ENCODE results near the gene ITGB4.

The ITGB4 gene

GRCh38 chr17:75697651-75698291 is 23.5 kb upstream of the ITGB4 start:
- DNase-seq (ENCODE audit: low read depth), result no peak

GRCh38 chr17:75698659-75699058 is 22.6 kb upstream of the ITGB4 start:
- no peak for DNase-seq (ENCODE audit: low read depth)

- no peak for DNase-seq (ENCODE audit: low read depth)
These were observed 20.0 kb upstream of the ITGB4 start for GRCh38 chr17:75701288-75701687.

- DNase-seq (ENCODE audit: low read depth), result no peak
These were observed 18.1 kb upstream of the ITGB4 start for GRCh38 chr17:75703191-75703590.

- no peak for DNase-seq (ENCODE audit: low read depth)
These were observed 17.7 kb upstream of the ITGB4 start for GRCh38 chr17:75703591-75703990.

- DNase-seq (ENCODE audit: low read depth), result no peak
These were observed 16.0 kb upstream of the ITGB4 start for GRCh38 chr17:75704963-75705875.

GRCh38 chr17:75706042-75706728 is 15.1 kb upstream of the ITGB4 start:
- DNase-seq (ENCODE audit: low read depth), result no peak

- DNase-seq (ENCODE audit: low read depth), result no peak
These were observed 14.1 kb upstream of the ITGB4 start for GRCh38 chr17:75707079-75707571.

GRCh38 chr17:75712446-75712845 is 8.8 kb upstream of the ITGB4 start:
- DNase-seq (ENCODE audit: low read depth), result no peak

GRCh38 chr17:75719732-75720131 is 1.5 kb upstream of the ITGB4 start:
- DNase-seq (ENCODE audit: low read depth), result no peak

GRCh38 chr17:75721463-75722011 is 278 bp downstream of the ITGB4 start:
- DNase-seq (ENCODE audit: low read depth), result no peak

GRCh38 chr17:75722076-75722475 is 817 bp downstream of the ITGB4 start:
- no peak for DNase-seq (ENCODE audit: low read depth)

GRCh38 chr17:75722542-75723095 is 1.4 kb downstream of the ITGB4 start:
- DNase-seq (ENCODE audit: low read depth), result no peak

- no peak for DNase-seq (ENCODE audit: low read depth)
These were observed 2.1 kb downstream of the ITGB4 start for GRCh38 chr17:75723171-75723930.

GRCh38 chr17:75724016-75725003 is 3.1 kb downstream of the ITGB4 start:
- no peak for DNase-seq (ENCODE audit: low read depth)

- DNase-seq (ENCODE audit: low read depth), result no peak
These were observed 4.2 kb downstream of the ITGB4 start for GRCh38 chr17:75725504-75725903.

GRCh38 chr17:75727391-75727790 is 6.1 kb downstream of the ITGB4 start:
- no peak for DNase-seq (ENCODE audit: low read depth)

GRCh38 chr17:75729351-75729750 is 8.1 kb downstream of the ITGB4 start:
- no peak for DNase-seq (ENCODE audit: low read depth)

- DNase-seq (ENCODE audit: low read depth), result no peak
These were observed 8.8 kb downstream of the ITGB4 start for GRCh38 chr17:75730065-75730464.
